HG03460 (cell line): ENCODE results near the gene MRPL20.
"Not testable (repeated sequence)": the region's sequence is repeated elsewhere in the genome, so short reads cannot be mapped to it uniquely, and the experiment has no call there.

Source experiments
- ATAC-seq: cut with Tn5 transposase; IDR thresholded peaks from one replicate; pipeline ENCODE4 v1.9.1; 2021; ENCODE audit not compliant: unreplicated experiment

MRPL20 gene

GRCh38 chr1:1437904-1438376 lies 30.8 kb upstream of the MRPL20 start:
- ATAC-seq, result no peak

- no peak for ATAC-seq
These were observed 30.2 kb upstream of the MRPL20 start for GRCh38 chr1:1437033-1437903.

- no peak for ATAC-seq
These were observed 29.5 kb upstream of the MRPL20 start for GRCh38 chr1:1436630-1437032.

GRCh38 chr1:1435911-1436629 lies 29.0 kb upstream of the MRPL20 start:
- no peak for ATAC-seq

GRCh38 chr1:1435106-1435903 lies 28.2 kb upstream of the MRPL20 start, which contains the start of gene VWA1:
Gene VWA1 (plus strand): TSS chr1:1435690. CDS start chr1:1435749, 59 bp downstream.
- peak; percentile 48 for ATAC-seq

- ATAC-seq, result no peak
These were observed 27.7 kb upstream of the MRPL20 start for GRCh38 chr1:1434824-1435105.

GRCh38 chr1:1434131-1434823 lies 27.2 kb upstream of the MRPL20 start:
- ATAC-seq, result no peak

GRCh38 chr1:1433804-1434130 lies 26.7 kb upstream of the MRPL20 start:
- no peak for ATAC-seq

- ATAC-seq, result no peak
These were observed 26.1 kb upstream of the MRPL20 start for GRCh38 chr1:1432951-1433803.

- no peak for ATAC-seq
These were observed 25.3 kb upstream of the MRPL20 start for GRCh38 chr1:1432274-1432950.

- no peak for ATAC-seq
These were observed 24.8 kb upstream of the MRPL20 start for GRCh38 chr1:1431845-1432273.

GRCh38 chr1:1430992-1431844 lies 24.1 kb upstream of the MRPL20 start:
- ATAC-seq, result no peak

GRCh38 chr1:1430114-1430982 lies 23.3 kb upstream of the MRPL20 start:
- no peak for ATAC-seq

GRCh38 chr1:1429671-1430073 lies 22.6 kb upstream of the MRPL20 start:
- ATAC-seq, result no peak

- ATAC-seq, result not testable (repeated sequence)
These were observed 21.9 kb upstream of the MRPL20 start for GRCh38 chr1:1428967-1429366.

GRCh38 chr1:1428174-1428573 lies 21.1 kb upstream of the MRPL20 start:
- ATAC-seq, result no peak

- no peak for ATAC-seq
These were observed 20.7 kb upstream of the MRPL20 start for GRCh38 chr1:1427820-1428148.
